IMR-90 (cell line): Measurements from ENCODE around the gene SYNM. TPM values are rescaled to one million over a fixed set of nuclear protein-coding genes. Genes with fewer than 3 reads are reported as not detected.

Source experiments
- ATAC-seq: fragments of 200-7000 bp; cut with Tn5 transposase; 2 replicates; pipeline ENCODE4 v1.9.1; 2020; ENCODE audit warnings: low read depth, mild to moderate bottlenecking, moderate library complexity
- BruUV-seq: library from RNA; stranded (reverse); fragments of 400-500 nt; replicated peaks from 2 replicates; lab custom pipeline; 2021; lab: Mats Ljungman, UMichigan
- CTCF ChIA-PET: fragments of 300-600 bp; formaldehyde crosslinking; extraction: SDS; loops from one replicate; lab custom pipeline; 2021; ENCODE audit warnings: antibody characterized with exemption; lab: Yijun Ruan, JAX
- POLR2A ChIA-PET: fragments of 300-600 bp; sonication (Branson Sonifier 250); formaldehyde crosslinking; loops from one replicate; lab custom pipeline; 2022; ENCODE audit warnings: antibody characterized with exemption; ENCODE audit not compliant: unreplicated experiment; lab: Charles Lee
- DNase-seq: peaks from one replicate; pipeline ENCODE4 v3.0.0; 2013
- H2AFZ ChIP-seq: replicated peaks from 2 replicates; pipeline ENCODE3; 2013; ENCODE audit warnings: low read length, mild to moderate bottlenecking; ENCODE audit not compliant: poor library complexity
- H2AK5ac ChIP-seq: 2 replicates; pipeline ENCODE4 v1.6.1; 2013; ENCODE audit warnings: low read depth, low read length, inconsistent platforms
- H2AK9ac ChIP-seq: replicated peaks from 2 replicates; pipeline ENCODE3; 2013; ENCODE audit warnings: mild to moderate bottlenecking, low read depth, low read length, moderate library complexity; ENCODE audit not compliant: poor library complexity
- H2BK120ac ChIP-seq: 2 replicates; pipeline ENCODE4 v1.6.1; 2013; ENCODE audit warnings: low read depth, low read length, inconsistent platforms
- H2BK15ac ChIP-seq: 3 replicates; pipeline ENCODE4 v1.6.1; 2013; ENCODE audit warnings: low read depth, low read length, inconsistent platforms
- H2BK20ac ChIP-seq: 2 replicates; pipeline ENCODE4 v1.6.1; 2013; ENCODE audit warnings: low read depth, mild to moderate bottlenecking, inconsistent platforms, low read length, moderate library complexity
- H2BK5ac ChIP-seq: 2 replicates; pipeline ENCODE4 v1.6.1; 2013; ENCODE audit warnings: mild to moderate bottlenecking, low read depth, low read length, inconsistent platforms; ENCODE audit not compliant: poor library complexity, severe bottlenecking
- H3K14ac ChIP-seq: replicated peaks from 2 replicates; pipeline ENCODE4 v1.6.1; 2013; ENCODE audit warnings: low read depth, low read length, inconsistent platforms
- H3K18ac ChIP-seq: 2 replicates; pipeline ENCODE4 v1.6.1; 2013; ENCODE audit warnings: low read depth, low read length, control low read depth
- H3K23ac ChIP-seq: 2 replicates; pipeline ENCODE4 v1.6.1; 2013; ENCODE audit warnings: low read depth, low read length, inconsistent platforms
- H3K27ac ChIP-seq: 2 replicates; pipeline ENCODE4 v1.5.1; 2013; ENCODE audit warnings: mild to moderate bottlenecking, control low read depth, low read length; ENCODE audit not compliant: insufficient read depth
- H3K27me3 ChIP-seq: 2 replicates; pipeline ENCODE4 v1.6.1; 2013; ENCODE audit warnings: low read length; ENCODE audit not compliant: control insufficient read depth, insufficient read depth
- H3K36me3 ChIP-seq: 2 replicates; pipeline ENCODE4 v1.6.1; 2013; ENCODE audit warnings: low read length, mixed read lengths; ENCODE audit not compliant: control insufficient read depth, insufficient read depth
- H3K4ac ChIP-seq: 2 replicates; pipeline ENCODE4 v1.6.1; 2013; ENCODE audit warnings: low read depth, low read length, inconsistent platforms
- H3K4me1 ChIP-seq: 2 replicates; pipeline ENCODE4 v1.6.1; 2013; ENCODE audit warnings: low read length, mixed read lengths; ENCODE audit not compliant: control insufficient read depth, insufficient read depth
- H3K4me2 ChIP-seq: 2 replicates; pipeline ENCODE4 v1.6.1; 2013; ENCODE audit warnings: low read depth, mild to moderate bottlenecking, control low read depth, low read length, moderate library complexity
- H3K4me3 ChIP-seq: 2 replicates; pipeline ENCODE4 v1.5.1; 2013; ENCODE audit warnings: low read depth, mild to moderate bottlenecking, control low read depth, low read length, moderate library complexity; ENCODE audit not compliant: insufficient read depth
- H3K56ac ChIP-seq: 2 replicates; pipeline ENCODE4 v1.6.1; 2013; ENCODE audit warnings: low read length, inconsistent platforms; ENCODE audit not compliant: insufficient read depth; ENCODE audit errors: extremely low read depth
- H3K79me1 ChIP-seq, 2 experiments: 2 replicates each; pipeline ENCODE4 v1.6.1; 2013; ENCODE audit warnings: low read length in 2 of 2, inconsistent platforms in 1 of 2, low read depth in 1 of 2
- H3K9ac ChIP-seq: 2 replicates; pipeline ENCODE4 v1.6.1; 2013; ENCODE audit warnings: low read depth, low read length, control low read depth
- H3K9me1 ChIP-seq: 2 replicates; pipeline ENCODE4 v1.6.1; 2013; ENCODE audit warnings: low read length, inconsistent platforms; ENCODE audit not compliant: insufficient read depth
- H3K9me3 ChIP-seq: 2 replicates; pipeline ENCODE4 v1.6.1; 2013; ENCODE audit warnings: low read length; ENCODE audit not compliant: control insufficient read depth, insufficient read depth
- H4K20me1 ChIP-seq: 2 replicates; pipeline ENCODE4 v1.6.1; 2013; ENCODE audit warnings: low read length, inconsistent platforms; ENCODE audit not compliant: insufficient read depth
- H4K5ac ChIP-seq: 2 replicates; pipeline ENCODE4 v1.6.1; 2013; ENCODE audit warnings: mild to moderate bottlenecking, low read depth, low read length, control low read depth
- H4K8ac ChIP-seq, 2 experiments: 2 replicates each; pipeline ENCODE4 v1.6.1; 2013; ENCODE audit warnings: low read depth in 2 of 2, low read length in 2 of 2, control low read depth in 1 of 2, inconsistent platforms in 1 of 2
- H4K91ac ChIP-seq: 2 replicates; pipeline ENCODE4 v1.6.1; 2013; ENCODE audit warnings: low read depth, low read length, inconsistent platforms; ENCODE audit not compliant: insufficient read depth
- BHLHE40 ChIP-seq: fragments of 150-350 bp; IDR thresholded peaks from 2 replicates; pipeline ENCODE4 v1.6.1; 2016; ENCODE audit warnings: mild to moderate bottlenecking, low read depth, low read length
- CEBPB ChIP-seq: IDR thresholded peaks from 2 replicates; pipeline ENCODE4 v1.6.1; 2012; ENCODE audit warnings: low read depth, low read length, improper control_type of control experiment
- CHD1 ChIP-seq: IDR thresholded peaks from 2 replicates; pipeline ENCODE4 v1.6.1; 2012; ENCODE audit warnings: low read depth, low read length, improper control_type of control experiment
- FOS ChIP-seq: fragments of 150-350 bp; IDR thresholded peaks from 2 replicates; pipeline ENCODE4 v1.6.1; 2016; ENCODE audit warnings: low read depth, low read length
- MAFK ChIP-seq: IDR thresholded peaks from 2 replicates; pipeline ENCODE4 v1.6.1; 2012; ENCODE audit warnings: low read depth, low read length, improper control_type of control experiment
- MAZ ChIP-seq: IDR thresholded peaks from 2 replicates; pipeline ENCODE4 v1.6.1; 2012; ENCODE audit warnings: low read depth, mild to moderate bottlenecking, low read length, improper control_type of control experiment, moderate library complexity, borderline replicate concordance
- MXI1 ChIP-seq: IDR thresholded peaks from 2 replicates; pipeline ENCODE4 v1.6.1; 2012; ENCODE audit warnings: low read depth, mild to moderate bottlenecking, low read length, moderate library complexity, borderline replicate concordance
- NFE2L2 ChIP-seq: fragments of 150-350 bp; IDR thresholded peaks from 2 replicates; pipeline ENCODE4 v1.6.1; 2016; ENCODE audit warnings: low read depth, mild to moderate bottlenecking, low read length
- POLR2A ChIP-seq: IDR thresholded peaks from 2 replicates; pipeline ENCODE4 v1.6.1; 2012; ENCODE audit warnings: mild to moderate bottlenecking, low read depth, low read length
- RAD21 ChIP-seq: IDR thresholded peaks from 2 replicates; pipeline ENCODE4 v1.6.1; 2012; ENCODE audit warnings: low read length, improper control_type of control experiment
- RCOR1 ChIP-seq: IDR thresholded peaks from 2 replicates; pipeline ENCODE4 v1.6.1; 2012; ENCODE audit warnings: mild to moderate bottlenecking, low read length, improper control_type of control experiment; ENCODE audit not compliant: insufficient replicate concordance
- RFX5 ChIP-seq: IDR thresholded peaks from 2 replicates; pipeline ENCODE4 v1.8.0; 2012; ENCODE audit warnings: low read depth, mild to moderate bottlenecking, low read length, moderate library complexity
- SMC3 ChIP-seq: fragments of 150-350 bp; IDR thresholded peaks from 2 replicates; pipeline ENCODE4 v1.6.1; 2016; ENCODE audit warnings: low read depth, mild to moderate bottlenecking, antibody characterized with exemption, low read length, moderate library complexity
- WGBS, 2 experiments: methylation state at CpG; one replicate each; pipeline versions ENCODE4 v1.1.5 to v1.1.7; 2013; ENCODE audit warnings: missing lambda C conversion rate in 2 of 2; ENCODE audit not compliant: insufficient read length in 1 of 2; ENCODE audit errors: extremely low coverage in 2 of 2; 5-methylcytosine and 5-hydroxymethylcytosine counted together
- dilution Hi-C: fragments of 300-500 bp; cut with HindIII; formaldehyde crosslinking; loops from one replicate; pipeline ENCODE4 v1.14.3; 2018; ENCODE audit warnings: low sequenced_read_pairs; ENCODE audit not compliant: unreplicated experiment
- in situ Hi-C: fragments of 300-500 bp; cut with MboI; formaldehyde crosslinking; loops from 3 replicates; pipeline ENCODE4 v1.14.3; 2019; ENCODE audit warnings: low sequenced_read_pairs, inconsistent platforms, mixed read lengths
- intact Hi-C: fragments of 100-400 bp; cut with micrococcal nuclease; formaldehyde crosslinking; loops from 2 replicates; pipeline ENCODE4 v1.10.0; 2022
- polyA plus RNA-seq, 3 experiments: library from polyadenylated mRNA; depleted of rRNA; stranded (reverse); fragments of >200 nt; gene quantifications; 2 replicates each; pipeline ENCODE4 v1.2.3, GENCODE V29; 2012; ENCODE audit warnings: low replicate concordance in 1 of 3
- total RNA-seq: library from RNA; depleted of rRNA; stranded (reverse); fragments of >200 nt; gene quantifications from 2 replicates; pipeline ENCODE4 v1.2.3, GENCODE V29; 2012
- TF ChIP-seq, protein P1 (sequence below): conservative IDR thresholded peaks from 2 replicates; pipeline ENCODE4 v1.5.1; 2012; ENCODE audit warnings: mild to moderate bottlenecking, low read depth, low read length, improper control_type of control experiment
- TF ChIP-seq, protein P2 (sequence below): fragments of 150-350 bp; IDR thresholded peaks from 2 replicates; pipeline ENCODE4 v1.6.1; 2017; ENCODE audit warnings: mild to moderate bottlenecking, antibody characterized with exemption, low read length, low read depth
- TF ChIP-seq, protein P3 (sequence below): fragments of 150-350 bp; IDR thresholded peaks from 2 replicates; pipeline ENCODE4 v1.6.1; 2016; ENCODE audit warnings: low read depth, mild to moderate bottlenecking, low read length, moderate library complexity, borderline replicate concordance

SYNM gene
- total and polyA plus RNA-seq, 2 of the 4 experiments (the other 2 are of a cell fraction), result 2.1 to 3.4 TPM

DNA sequence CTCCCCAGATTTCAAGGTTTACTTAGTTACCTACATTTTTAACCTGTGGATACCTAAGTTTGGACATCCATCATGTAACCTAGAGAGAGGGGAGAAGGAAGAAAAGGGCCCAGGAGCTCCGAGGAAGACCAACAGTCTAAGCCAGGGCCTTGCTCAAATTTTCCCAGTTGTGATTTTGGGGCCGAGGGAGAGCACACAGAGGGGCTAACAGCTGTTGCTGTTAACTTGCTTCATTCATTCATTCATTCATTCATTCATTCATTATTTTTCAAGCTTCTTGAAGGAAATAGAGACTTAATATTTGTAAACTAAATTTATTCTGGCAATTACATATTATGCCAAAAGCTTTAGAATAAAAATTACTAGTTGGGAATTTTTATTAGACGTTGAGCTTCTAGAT lies 22.9 kb downstream of the SYNM start:
- BruUV-seq, result no TSS peak
- in situ Hi-C loops, result no loop called here
- H2AK9ac ChIP-seq, result no peak overlapping the region
- peaks cover 8% of the 10 kb centered on the region for H3K36me3 ChIP-seq
- no peak overlapping the region for H3K27ac ChIP-seq
- POLR2A ChIA-PET, result no interaction called here
- H2BK5ac ChIP-seq, result no peak overlapping the region
- H3K79me1 ChIP-seq, result peaks cover 5 to 33% of the 10 kb centered on the region in 2 experiments; a peak in 3 of 4 replicates
- no peaks in the 10 kb centered on the region for H3K27me3 ChIP-seq
- H4K8ac ChIP-seq, result no peak overlapping the region
- intact Hi-C loops, result no loop called here
- H4K5ac ChIP-seq, result no peak overlapping the region
- no peaks in the 10 kb centered on the region; the same call in 1 of the 2 replicates for H4K20me1 ChIP-seq
- H3K4me3 ChIP-seq, result no peak overlapping the region
- CTCF ChIA-PET, result no interaction called here
- no peak overlapping the region for H3K56ac ChIP-seq
- ATAC-seq, result no peak
- peaks cover 27% of the 10 kb centered on the region for H3K9me1 ChIP-seq
- no peak overlapping the region for H3K18ac ChIP-seq
- peaks cover 14% of the 10 kb centered on the region for H3K4me1 ChIP-seq
- H2BK15ac ChIP-seq, result no peak overlapping the region
- no peak overlapping the region for H2AFZ ChIP-seq
- TF ChIP-seq RFX5 (no peak), CHD1 (no peak), MAFK (no peak), BHLHE40 (no peak), NFE2L2 (no peak), RAD21 (no peak), RCOR1 (no peak), MAZ (no peak), CEBPB (no peak), SMC3 (no peak), MXI1 (no peak), FOS (no peak), POLR2A (no peak)
- TF ChIP-seq, protein P1, sequence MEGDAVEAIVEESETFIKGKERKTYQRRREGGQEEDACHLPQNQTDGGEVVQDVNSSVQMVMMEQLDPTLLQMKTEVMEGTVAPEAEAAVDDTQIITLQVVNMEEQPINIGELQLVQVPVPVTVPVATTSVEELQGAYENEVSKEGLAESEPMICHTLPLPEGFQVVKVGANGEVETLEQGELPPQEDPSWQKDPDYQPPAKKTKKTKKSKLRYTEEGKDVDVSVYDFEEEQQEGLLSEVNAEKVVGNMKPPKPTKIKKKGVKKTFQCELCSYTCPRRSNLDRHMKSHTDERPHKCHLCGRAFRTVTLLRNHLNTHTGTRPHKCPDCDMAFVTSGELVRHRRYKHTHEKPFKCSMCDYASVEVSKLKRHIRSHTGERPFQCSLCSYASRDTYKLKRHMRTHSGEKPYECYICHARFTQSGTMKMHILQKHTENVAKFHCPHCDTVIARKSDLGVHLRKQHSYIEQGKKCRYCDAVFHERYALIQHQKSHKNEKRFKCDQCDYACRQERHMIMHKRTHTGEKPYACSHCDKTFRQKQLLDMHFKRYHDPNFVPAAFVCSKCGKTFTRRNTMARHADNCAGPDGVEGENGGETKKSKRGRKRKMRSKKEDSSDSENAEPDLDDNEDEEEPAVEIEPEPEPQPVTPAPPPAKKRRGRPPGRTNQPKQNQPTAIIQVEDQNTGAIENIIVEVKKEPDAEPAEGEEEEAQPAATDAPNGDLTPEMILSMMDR, result no peak
- TF ChIP-seq, protein P2, sequence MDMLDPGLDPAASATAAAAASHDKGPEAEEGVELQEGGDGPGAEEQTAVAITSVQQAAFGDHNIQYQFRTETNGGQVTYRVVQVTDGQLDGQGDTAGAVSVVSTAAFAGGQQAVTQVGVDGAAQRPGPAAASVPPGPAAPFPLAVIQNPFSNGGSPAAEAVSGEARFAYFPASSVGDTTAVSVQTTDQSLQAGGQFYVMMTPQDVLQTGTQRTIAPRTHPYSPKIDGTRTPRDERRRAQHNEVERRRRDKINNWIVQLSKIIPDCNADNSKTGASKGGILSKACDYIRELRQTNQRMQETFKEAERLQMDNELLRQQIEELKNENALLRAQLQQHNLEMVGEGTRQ, result no peak
- TF ChIP-seq, protein P3, sequence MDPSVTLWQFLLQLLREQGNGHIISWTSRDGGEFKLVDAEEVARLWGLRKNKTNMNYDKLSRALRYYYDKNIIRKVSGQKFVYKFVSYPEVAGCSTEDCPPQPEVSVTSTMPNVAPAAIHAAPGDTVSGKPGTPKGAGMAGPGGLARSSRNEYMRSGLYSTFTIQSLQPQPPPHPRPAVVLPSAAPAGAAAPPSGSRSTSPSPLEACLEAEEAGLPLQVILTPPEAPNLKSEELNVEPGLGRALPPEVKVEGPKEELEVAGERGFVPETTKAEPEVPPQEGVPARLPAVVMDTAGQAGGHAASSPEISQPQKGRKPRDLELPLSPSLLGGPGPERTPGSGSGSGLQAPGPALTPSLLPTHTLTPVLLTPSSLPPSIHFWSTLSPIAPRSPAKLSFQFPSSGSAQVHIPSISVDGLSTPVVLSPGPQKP, result no peak
- no peak overlapping the region for H3K23ac ChIP-seq
- WGBS, 2 experiments, result no CpG with 5 or more reads among the region's 3 CpGs
- H2AK5ac ChIP-seq, result no peak overlapping the region
- no peak overlapping the region for H3K9ac ChIP-seq
- no peak overlapping the region for H2BK120ac ChIP-seq
- H2BK20ac ChIP-seq, result no peak overlapping the region
- H3K4me2 ChIP-seq, result no peak overlapping the region
- no peak for DNase-seq
- no peak overlapping the region for H3K14ac ChIP-seq
- no peaks in the 10 kb centered on the region for H3K9me3 ChIP-seq
- dilution Hi-C loops, result no loop called here
- no peak overlapping the region for H4K91ac ChIP-seq
- H3K4ac ChIP-seq, result no peak overlapping the region
